ENCODE data around the gene RETREG1.

DNA sequence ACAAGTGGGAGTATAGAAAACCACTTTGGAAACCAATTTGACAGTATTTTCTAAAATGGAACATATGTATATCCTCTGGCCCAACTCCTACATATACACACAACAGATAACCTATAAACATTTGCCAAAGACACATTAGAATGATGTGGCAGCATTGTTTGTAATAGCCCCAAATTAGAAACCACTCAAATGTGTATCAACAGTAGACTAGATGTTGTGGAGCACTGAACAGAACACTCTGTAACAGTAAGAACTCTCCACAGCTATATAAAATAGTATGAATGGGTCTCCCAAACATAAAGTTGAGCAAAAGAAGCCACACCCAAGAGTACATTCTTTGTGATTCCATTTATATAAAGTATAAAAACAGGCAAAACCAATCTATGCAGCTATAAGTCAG, 157.3 kb downstream of the RETREG1 start:
- TF ChIP-seq EZH2phosphoT487 (IDR thresholded peaks at IDR 0.05; ENCODE audit: unreplicated experiment) = no peak
- TF ChIP-seq, protein P1, sequence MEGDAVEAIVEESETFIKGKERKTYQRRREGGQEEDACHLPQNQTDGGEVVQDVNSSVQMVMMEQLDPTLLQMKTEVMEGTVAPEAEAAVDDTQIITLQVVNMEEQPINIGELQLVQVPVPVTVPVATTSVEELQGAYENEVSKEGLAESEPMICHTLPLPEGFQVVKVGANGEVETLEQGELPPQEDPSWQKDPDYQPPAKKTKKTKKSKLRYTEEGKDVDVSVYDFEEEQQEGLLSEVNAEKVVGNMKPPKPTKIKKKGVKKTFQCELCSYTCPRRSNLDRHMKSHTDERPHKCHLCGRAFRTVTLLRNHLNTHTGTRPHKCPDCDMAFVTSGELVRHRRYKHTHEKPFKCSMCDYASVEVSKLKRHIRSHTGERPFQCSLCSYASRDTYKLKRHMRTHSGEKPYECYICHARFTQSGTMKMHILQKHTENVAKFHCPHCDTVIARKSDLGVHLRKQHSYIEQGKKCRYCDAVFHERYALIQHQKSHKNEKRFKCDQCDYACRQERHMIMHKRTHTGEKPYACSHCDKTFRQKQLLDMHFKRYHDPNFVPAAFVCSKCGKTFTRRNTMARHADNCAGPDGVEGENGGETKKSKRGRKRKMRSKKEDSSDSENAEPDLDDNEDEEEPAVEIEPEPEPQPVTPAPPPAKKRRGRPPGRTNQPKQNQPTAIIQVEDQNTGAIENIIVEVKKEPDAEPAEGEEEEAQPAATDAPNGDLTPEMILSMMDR (conservative IDR thresholded peaks at IDR 0.05; ENCODE audit: low read depth in 2 of 2) = no peak
- TF ChIP-seq, protein P2, sequence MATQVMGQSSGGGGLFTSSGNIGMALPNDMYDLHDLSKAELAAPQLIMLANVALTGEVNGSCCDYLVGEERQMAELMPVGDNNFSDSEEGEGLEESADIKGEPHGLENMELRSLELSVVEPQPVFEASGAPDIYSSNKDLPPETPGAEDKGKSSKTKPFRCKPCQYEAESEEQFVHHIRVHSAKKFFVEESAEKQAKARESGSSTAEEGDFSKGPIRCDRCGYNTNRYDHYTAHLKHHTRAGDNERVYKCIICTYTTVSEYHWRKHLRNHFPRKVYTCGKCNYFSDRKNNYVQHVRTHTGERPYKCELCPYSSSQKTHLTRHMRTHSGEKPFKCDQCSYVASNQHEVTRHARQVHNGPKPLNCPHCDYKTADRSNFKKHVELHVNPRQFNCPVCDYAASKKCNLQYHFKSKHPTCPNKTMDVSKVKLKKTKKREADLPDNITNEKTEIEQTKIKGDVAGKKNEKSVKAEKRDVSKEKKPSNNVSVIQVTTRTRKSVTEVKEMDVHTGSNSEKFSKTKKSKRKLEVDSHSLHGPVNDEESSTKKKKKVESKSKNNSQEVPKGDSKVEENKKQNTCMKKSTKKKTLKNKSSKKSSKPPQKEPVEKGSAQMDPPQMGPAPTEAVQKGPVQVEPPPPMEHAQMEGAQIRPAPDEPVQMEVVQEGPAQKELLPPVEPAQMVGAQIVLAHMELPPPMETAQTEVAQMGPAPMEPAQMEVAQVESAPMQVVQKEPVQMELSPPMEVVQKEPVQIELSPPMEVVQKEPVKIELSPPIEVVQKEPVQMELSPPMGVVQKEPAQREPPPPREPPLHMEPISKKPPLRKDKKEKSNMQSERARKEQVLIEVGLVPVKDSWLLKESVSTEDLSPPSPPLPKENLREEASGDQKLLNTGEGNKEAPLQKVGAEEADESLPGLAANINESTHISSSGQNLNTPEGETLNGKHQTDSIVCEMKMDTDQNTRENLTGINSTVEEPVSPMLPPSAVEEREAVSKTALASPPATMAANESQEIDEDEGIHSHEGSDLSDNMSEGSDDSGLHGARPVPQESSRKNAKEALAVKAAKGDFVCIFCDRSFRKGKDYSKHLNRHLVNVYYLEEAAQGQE (IDR thresholded peaks at IDR 0.05; ENCODE audit: unreplicated experiment) = no peak
- TF ChIP-seq POLR2AphosphoS5 (IDR thresholded peaks at IDR 0.05; ENCODE audit: low read depth) = no peak
- TF ChIP-seq CREB1 (CRISPR knock-in tag; IDR thresholded peaks at IDR 0.05; ENCODE audit: low read depth) = no peak
- TF ChIP-seq EZH2 (IDR thresholded peaks at IDR 0.05; ENCODE audit: low read depth, unreplicated experiment) = no peak
- no peak for TF ChIP-seq JUNB (IDR thresholded peaks at IDR 0.05; ENCODE audit: unreplicated experiment)
- TF ChIP-seq, protein P3, sequence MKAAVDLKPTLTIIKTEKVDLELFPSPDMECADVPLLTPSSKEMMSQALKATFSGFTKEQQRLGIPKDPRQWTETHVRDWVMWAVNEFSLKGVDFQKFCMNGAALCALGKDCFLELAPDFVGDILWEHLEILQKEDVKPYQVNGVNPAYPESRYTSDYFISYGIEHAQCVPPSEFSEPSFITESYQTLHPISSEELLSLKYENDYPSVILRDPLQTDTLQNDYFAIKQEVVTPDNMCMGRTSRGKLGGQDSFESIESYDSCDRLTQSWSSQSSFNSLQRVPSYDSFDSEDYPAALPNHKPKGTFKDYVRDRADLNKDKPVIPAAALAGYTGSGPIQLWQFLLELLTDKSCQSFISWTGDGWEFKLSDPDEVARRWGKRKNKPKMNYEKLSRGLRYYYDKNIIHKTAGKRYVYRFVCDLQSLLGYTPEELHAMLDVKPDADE (IDR thresholded peaks at IDR 0.05) = no peak

All from GM23338 (cell line).